Chondrocyte (in vitro differentiated cells): Measurements from ENCODE around the gene ELK3. TPM values are rescaled to one million over a fixed set of nuclear protein-coding genes. Genes with fewer than 3 reads are reported as not detected.

Experiments used
- DNase-seq: peaks from one replicate; pipeline ENCODE4 v3.0.0; 2021; ENCODE audit warnings: mixed read lengths, low spot score
- H3K27ac Mint-ChIP-seq: one replicate; pipeline ENCODE4 v1.8.0; 2021; ENCODE audit warnings: mild to moderate bottlenecking, moderate library complexity, mixed read lengths; ENCODE audit not compliant: unreplicated experiment
- H3K27me3 Mint-ChIP-seq: 2 replicates; pipeline ENCODE4 v1.8.0; 2021; ENCODE audit warnings: low read depth, mixed read lengths
- H3K36me3 Mint-ChIP-seq: 2 replicates; pipeline ENCODE4 v1.8.0; 2021; ENCODE audit warnings: low read depth, mixed read lengths
- H3K4me1 Mint-ChIP-seq: 2 replicates; pipeline ENCODE4 v1.8.0; 2021; ENCODE audit warnings: low read depth, mild to moderate bottlenecking, mixed read lengths
- H3K4me3 Mint-ChIP-seq: one replicate; pipeline ENCODE4 v1.8.0; 2021; ENCODE audit warnings: mild to moderate bottlenecking, moderate library complexity, mixed read lengths; ENCODE audit not compliant: unreplicated experiment
- H3K9me3 Mint-ChIP-seq: 2 replicates; pipeline ENCODE4 v1.8.0; 2021; ENCODE audit warnings: low read depth, mixed read lengths
- CTCF ChIP-seq: fragments of 200-600 bp; sonication (generic); IDR thresholded peaks from 2 replicates; pipeline ENCODE4 v1.5.0; 2021; ENCODE audit warnings: antibody characterized with exemption, mild to moderate bottlenecking, moderate library complexity
- total RNA-seq: library from RNA; stranded (reverse); gene quantifications from 3 replicates; pipeline ENCODE4 v1.2.1, GENCODE V29; 2021

The ELK3 gene
- total RNA-seq, 1 donor from 2014 or later: 38.8 TPM

GRCh38 chr12:96289067-96289466, 94.9 kb downstream of the ELK3 start:
- Mint-ChIP-seq H3K27me3 (no peaks in the 10 kb centered on the region), H3K4me3 (no peak overlapping the region), H3K9me3 (no peaks in the 10 kb centered on the region), H3K27ac (no peak overlapping the region), H3K4me1 (no peaks in the 10 kb centered on the region), H3K36me3 (peaks cover 35% of the 10 kb centered on the region)
- no peak for TF ChIP-seq CTCF
- DNase-seq: no peak

- DNase-seq: no peak
- Mint-ChIP-seq H3K4me3 (no peak overlapping the region), H3K9me3 (no peaks in the 10 kb centered on the region), H3K36me3 (peaks cover 18% of the 10 kb centered on the region), H3K4me1 (peaks cover 4% of the 10 kb centered on the region), H3K27ac (no peak overlapping the region), H3K27me3 (no peaks in the 10 kb centered on the region)
- TF ChIP-seq CTCF: no peak
Measured at GRCh38 chr12:96293093-96293492, 98.9 kb downstream of the ELK3 start.

- DNase-seq: no peak
- Mint-ChIP-seq H3K4me3 (no peak overlapping the region), H3K9me3 (no peaks in the 10 kb centered on the region), H3K36me3 (peaks cover 18% of the 10 kb centered on the region), H3K27me3 (no peaks in the 10 kb centered on the region), H3K27ac (no peak overlapping the region), H3K4me1 (peaks cover 4% of the 10 kb centered on the region)
- no peak for TF ChIP-seq CTCF
Measured at GRCh38 chr12:96294831-96295230, 100.7 kb downstream of the ELK3 start.

GRCh38 chr12:96295532-96296160, 101.5 kb downstream of the ELK3 start:
- DNase-seq: no peak
- H3K27ac Mint-ChIP-seq: no peak overlapping the region
- no peak overlapping the region for H3K4me3 Mint-ChIP-seq
- no peaks in the 10 kb centered on the region for H3K27me3 Mint-ChIP-seq
- H3K9me3 Mint-ChIP-seq: no peaks in the 10 kb centered on the region
- TF ChIP-seq CTCF: no peak
- H3K4me1 Mint-ChIP-seq: peaks cover 4% of the 10 kb centered on the region
- peaks cover 19% of the 10 kb centered on the region for H3K36me3 Mint-ChIP-seq

GRCh38 chr12:96297504-96297903, 103.3 kb downstream of the ELK3 start:
- Mint-ChIP-seq H3K27ac (no peak overlapping the region), H3K4me3 (no peak overlapping the region), H3K27me3 (no peaks in the 10 kb centered on the region), H3K9me3 (no peaks in the 10 kb centered on the region), H3K4me1 (peaks cover 4% of the 10 kb centered on the region), H3K36me3 (peaks cover 16% of the 10 kb centered on the region)
- TF ChIP-seq CTCF: no peak
- DNase-seq: no peak
